Psoas muscle (tissue), 8 donors: ENCODE results near the gene DIAPH1. TPM values are rescaled to one million over a fixed set of nuclear protein-coding genes. Genes with fewer than 3 reads are reported as not detected.
"Not testable (repeated sequence)": the region's sequence is repeated elsewhere in the genome, so short reads cannot be mapped to it uniquely, and the experiment has no call there.

Experiments
- ATAC-seq, 4 donors: fragments of 200-7000 bp; cut with Tn5 transposase; one replicate each; pipeline ENCODE4 v1.9.1; 2020; ENCODE audit warnings: moderate library complexity in 3 of 4, mild to moderate bottlenecking in 2 of 4
- DNase-seq, 2 donors: peaks; one replicate each; pipeline ENCODE4 v3.0.0-alpha.2; 2020
- H3K27ac ChIP-seq: fragments of 200-600 bp; one replicate; pipeline ENCODE4 v1.8.0; 2022
- H3K27me3 ChIP-seq, 3 donors: fragments of 200-600 bp in 1 of 3; one replicate each; pipeline versions ENCODE4 v1.6.1 to v1.8.0; 2013 to 2022; ENCODE audit warnings: low read length in 2 of 3, mild to moderate bottlenecking in 2 of 3, moderate library complexity in 1 of 3; ENCODE audit not compliant: insufficient read depth in 3 of 3
- H3K36me3 ChIP-seq, 2 donors: fragments of 200-600 bp in 1 of 2; one replicate each; pipeline versions ENCODE4 v1.6.1 to v1.8.0; 2013 to 2022; ENCODE audit warnings: low read depth in 1 of 2, mild to moderate bottlenecking in 1 of 2, moderate library complexity in 1 of 2; ENCODE audit not compliant: insufficient read depth in 1 of 2
- H3K4me1 ChIP-seq: fragments of 200-600 bp; one replicate; pipeline ENCODE4 v1.8.0; 2022
- H3K4me3 ChIP-seq: fragments of 200-600 bp; one replicate; pipeline ENCODE4 v1.8.0; 2022; ENCODE audit warnings: mild to moderate bottlenecking
- H3K9me3 ChIP-seq: fragments of 200-600 bp; one replicate; pipeline ENCODE4 v1.8.0; 2022
- WGBS, 3 donors: extraction: QIAGEN DNeasy Blood & Tissue Kit; methylation state at CpG; one replicate each; pipeline versions ENCODE4 v1.1.6 to v1.1.7; 2013; 5-methylcytosine and 5-hydroxymethylcytosine counted together
- intact Hi-C, 2 donors: fragments of 100-400 bp; cut with DNase I; formaldehyde crosslinking; loops; one replicate each; pipeline versions ENCODE4 v1.11.0 to v1.14.2; 2022
- polyA plus RNA-seq, 3 donors: library from polyadenylated mRNA; stranded (reverse); fragments of 200-250 nt; gene quantifications; one replicate each; pipeline ENCODE4 v1.2.3, GENCODE V29; 2013
- total RNA-seq, 4 donors: library from RNA; stranded (reverse); fragmentation: NEBNext Ultra II Directional in 2 of 4; extraction: Animal tissue kit (Norgen Biotek cat#: 25700) in 2 of 4; gene quantifications; one replicate each; pipeline versions ENCODE4 v1.2.1 to v1.2.4, GENCODE V29; 2021 to 2023
- TF ChIP-seq, protein P1 (sequence below): fragments of 200-600 bp; IDR thresholded peaks from one replicate; pipeline ENCODE4 v1.8.0; 2022; ENCODE audit warnings: antibody characterized with exemption
- donor health status: healthy with polysubstance abuse.
- donor health status: DM: no; HTN: no; CAD: no; lungs with moderate emphysema.
- donor health status: Bipolar disorder and iron deficiency.
- donor health status: healthy.
- donor health status: DM: yes; HTN: yes; CAD: no.
- donor health status: DM: no; HTN: no; CAD: no.
- donor health status: DM: no; HTN: no; CAD: no.
- donor health status: DM: yes; HTN: yes; CAD: no.

Gene DIAPH1
- total and polyA plus RNA-seq, 7 donors: 93.1 to 217 (median 137) TPM

DNA sequence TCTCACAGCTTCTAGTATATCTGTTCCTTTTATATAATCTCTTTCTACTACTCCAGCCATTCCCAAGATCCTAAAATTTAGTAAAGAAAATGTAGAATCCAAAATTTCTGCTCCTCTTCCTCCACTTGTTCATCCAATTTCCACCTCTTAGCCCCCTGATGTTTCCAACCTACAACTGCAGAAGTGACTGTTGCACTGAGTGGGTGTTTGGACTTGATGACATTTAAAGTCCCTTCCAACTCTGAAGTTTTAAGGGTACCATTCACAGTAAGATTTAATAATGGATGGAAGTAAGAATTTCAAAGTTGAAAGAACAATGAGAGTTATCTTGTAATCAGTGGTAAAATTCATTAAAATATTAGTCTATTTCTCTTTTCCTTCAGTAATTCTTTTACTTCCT lies 5.5 kb downstream of the DIAPH1 start:
- H3K36me3 ChIP-seq: peaks cover 0 to 17% of the 10 kb centered on the region in 2 donors
- ATAC-seq (no peak), DNase-seq (no peak)
- intact Hi-C loops: no loop called here
- peak overlapping the region; percentile 34 for H3K4me3 ChIP-seq
- TF ChIP-seq, protein P1, sequence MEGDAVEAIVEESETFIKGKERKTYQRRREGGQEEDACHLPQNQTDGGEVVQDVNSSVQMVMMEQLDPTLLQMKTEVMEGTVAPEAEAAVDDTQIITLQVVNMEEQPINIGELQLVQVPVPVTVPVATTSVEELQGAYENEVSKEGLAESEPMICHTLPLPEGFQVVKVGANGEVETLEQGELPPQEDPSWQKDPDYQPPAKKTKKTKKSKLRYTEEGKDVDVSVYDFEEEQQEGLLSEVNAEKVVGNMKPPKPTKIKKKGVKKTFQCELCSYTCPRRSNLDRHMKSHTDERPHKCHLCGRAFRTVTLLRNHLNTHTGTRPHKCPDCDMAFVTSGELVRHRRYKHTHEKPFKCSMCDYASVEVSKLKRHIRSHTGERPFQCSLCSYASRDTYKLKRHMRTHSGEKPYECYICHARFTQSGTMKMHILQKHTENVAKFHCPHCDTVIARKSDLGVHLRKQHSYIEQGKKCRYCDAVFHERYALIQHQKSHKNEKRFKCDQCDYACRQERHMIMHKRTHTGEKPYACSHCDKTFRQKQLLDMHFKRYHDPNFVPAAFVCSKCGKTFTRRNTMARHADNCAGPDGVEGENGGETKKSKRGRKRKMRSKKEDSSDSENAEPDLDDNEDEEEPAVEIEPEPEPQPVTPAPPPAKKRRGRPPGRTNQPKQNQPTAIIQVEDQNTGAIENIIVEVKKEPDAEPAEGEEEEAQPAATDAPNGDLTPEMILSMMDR: no peak
- H3K27me3 ChIP-seq: no peaks in the 10 kb centered on the region
- H3K9me3 ChIP-seq: no peaks in the 10 kb centered on the region
- peaks cover 80% of the 10 kb centered on the region for H3K4me1 ChIP-seq
- peak overlapping the region; percentile 100 for H3K27ac ChIP-seq

GRCh38 chr5:141611289-141611688 lies 7.5 kb downstream of the DIAPH1 start:
- Histone ChIP-seq H3K27ac (no peak overlapping the region), H3K4me3 (peak overlapping the region; percentile 2), H3K27me3 (no peaks in the 10 kb centered on the region), H3K9me3 (no peaks in the 10 kb centered on the region), H3K36me3 (peaks cover 0 to 17% of the 10 kb centered on the region in 2 donors), H3K4me1 (peaks cover 80% of the 10 kb centered on the region)
- TF ChIP-seq, protein P1: no peak
- intact Hi-C loops: no loop called here
- DNase-seq (no peak), ATAC-seq (peak in 3 of 4 donors; percentile 37 to 48 (median 47))
- 85 to 88% (median 87%) methylated on average over 3 of the region's 3 CpGs for WGBS, 3 donors

DNA sequence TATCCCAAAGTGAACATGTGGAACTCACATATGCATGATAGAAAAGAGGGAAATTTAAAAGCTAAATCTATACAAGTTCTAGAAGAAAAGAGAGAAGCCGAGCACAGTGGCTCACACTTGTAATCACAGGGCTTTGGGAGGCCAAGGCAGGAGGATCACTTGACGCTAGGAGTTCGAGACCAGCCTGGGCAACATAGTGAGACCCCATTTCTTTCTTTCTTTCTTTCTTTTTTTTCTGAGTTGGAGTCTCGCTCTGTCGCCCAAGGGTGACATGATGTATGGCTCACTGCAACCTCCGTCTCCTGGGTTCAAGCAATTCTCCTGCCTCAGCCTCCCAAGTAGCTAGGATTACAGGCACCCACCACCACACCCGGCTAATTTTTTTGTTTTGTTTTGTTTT lies 8.9 kb downstream of the DIAPH1 start:
- H3K27ac ChIP-seq, intact Hi-C loops, ATAC-seq, DNase-seq, H3K36me3 ChIP-seq, H3K4me3 ChIP-seq, H3K27me3 ChIP-seq, H3K9me3 ChIP-seq: not testable (repeated sequence)
- H3K4me1 ChIP-seq: peaks cover 79% of the 10 kb centered on the region
- WGBS, 3 donors: 97 to 98% (median 98%) methylated on average over 7 of the region's 7 CpGs

GRCh38 chr5:141609044-141609443 lies 9.8 kb downstream of the DIAPH1 start:
- TF ChIP-seq, protein P1: no peak
- no peak overlapping the region for H3K27ac ChIP-seq
- no peak for ATAC-seq
- no peaks in the 10 kb centered on the region for H3K9me3 ChIP-seq
- H3K4me1 ChIP-seq: peaks cover 80% of the 10 kb centered on the region
- no peak for DNase-seq
- H3K27me3 ChIP-seq: no peaks in the 10 kb centered on the region
- WGBS, 3 donors: 94 to 96% (median 94%) methylated on average over 3 of the region's 3 CpGs
- intact Hi-C loops: no loop called here
- no peak overlapping the region for H3K4me3 ChIP-seq
- peaks cover 0 to 9% of the 10 kb centered on the region in 2 donors for H3K36me3 ChIP-seq

DNA sequence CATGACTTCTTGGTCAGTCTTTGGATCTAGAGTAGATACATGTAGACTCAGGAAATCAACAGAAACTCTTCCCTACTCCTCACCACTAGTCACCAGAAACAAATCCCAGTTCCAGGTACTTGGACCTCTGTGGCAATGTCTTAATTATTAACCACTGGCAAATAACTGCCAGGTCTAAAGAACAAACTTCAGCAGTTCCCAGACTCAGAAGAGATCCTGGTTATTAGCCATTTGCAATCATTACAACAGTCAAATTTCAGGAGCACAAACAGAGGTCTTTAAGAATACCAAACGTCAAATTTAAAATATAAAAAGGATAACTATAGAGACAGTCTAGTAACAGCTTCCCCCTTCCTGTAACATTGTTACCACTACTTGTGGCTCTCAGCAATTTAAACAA lies 10.2 kb downstream of the DIAPH1 start:
- TF ChIP-seq, protein P1: no peak
- H3K9me3 ChIP-seq: no peaks in the 10 kb centered on the region
- no peak for ATAC-seq
- peaks cover 80% of the 10 kb centered on the region for H3K4me1 ChIP-seq
- 68 to 94% (median 73%) methylated on average over 1 of the region's 1 CpG for WGBS, 3 donors
- peaks cover 0 to 9% of the 10 kb centered on the region in 2 donors for H3K36me3 ChIP-seq
- intact Hi-C loops: no loop called here
- no peak for DNase-seq
- H3K27me3 ChIP-seq: no peaks in the 10 kb centered on the region
- peak overlapping the region; percentile 27 for H3K27ac ChIP-seq
- H3K4me3 ChIP-seq: no peak overlapping the region
